Lower leg skin (tissue), 3 donors: ENCODE data around the gene GPR158.

ENCODE experiments used
- POLR2A ChIP-seq, 2 donors: fragments of 450-650 bp; IDR thresholded peaks; one replicate each; pipeline ENCODE4 v1.6.1; 2016 to 2017; ENCODE audit warnings: antibody characterized with exemption in 2 of 2, mild to moderate bottlenecking in 1 of 2, moderate library complexity in 1 of 2
- TF ChIP-seq, protein P1 (sequence below), 3 donors: fragments of 450-650 bp; IDR thresholded peaks; one replicate each; pipeline ENCODE4 v1.5.1; 2016; ENCODE audit warnings: antibody characterized with exemption in 3 of 3, mild to moderate bottlenecking in 3 of 3, moderate library complexity in 2 of 3

DNA sequence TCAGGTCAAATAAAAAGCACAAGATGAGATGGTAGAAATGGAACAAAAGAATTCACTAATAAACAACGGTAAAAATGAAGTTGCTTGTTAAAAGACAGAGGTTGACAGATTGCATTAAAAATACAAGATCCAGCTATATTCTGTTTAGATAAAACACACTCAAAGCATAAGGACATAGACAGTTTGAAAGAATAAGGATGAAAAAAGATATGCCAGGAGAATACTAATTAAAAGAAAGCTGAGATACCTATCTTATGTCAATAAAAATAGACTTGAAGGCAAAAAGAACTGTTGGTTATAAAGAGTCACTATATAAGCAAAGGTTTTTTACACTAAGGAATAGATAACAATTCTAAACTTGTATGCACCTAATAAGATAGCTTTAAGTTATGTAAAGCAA lies 105.3 kb downstream of the GPR158 start:
- TF ChIP-seq, protein P1, sequence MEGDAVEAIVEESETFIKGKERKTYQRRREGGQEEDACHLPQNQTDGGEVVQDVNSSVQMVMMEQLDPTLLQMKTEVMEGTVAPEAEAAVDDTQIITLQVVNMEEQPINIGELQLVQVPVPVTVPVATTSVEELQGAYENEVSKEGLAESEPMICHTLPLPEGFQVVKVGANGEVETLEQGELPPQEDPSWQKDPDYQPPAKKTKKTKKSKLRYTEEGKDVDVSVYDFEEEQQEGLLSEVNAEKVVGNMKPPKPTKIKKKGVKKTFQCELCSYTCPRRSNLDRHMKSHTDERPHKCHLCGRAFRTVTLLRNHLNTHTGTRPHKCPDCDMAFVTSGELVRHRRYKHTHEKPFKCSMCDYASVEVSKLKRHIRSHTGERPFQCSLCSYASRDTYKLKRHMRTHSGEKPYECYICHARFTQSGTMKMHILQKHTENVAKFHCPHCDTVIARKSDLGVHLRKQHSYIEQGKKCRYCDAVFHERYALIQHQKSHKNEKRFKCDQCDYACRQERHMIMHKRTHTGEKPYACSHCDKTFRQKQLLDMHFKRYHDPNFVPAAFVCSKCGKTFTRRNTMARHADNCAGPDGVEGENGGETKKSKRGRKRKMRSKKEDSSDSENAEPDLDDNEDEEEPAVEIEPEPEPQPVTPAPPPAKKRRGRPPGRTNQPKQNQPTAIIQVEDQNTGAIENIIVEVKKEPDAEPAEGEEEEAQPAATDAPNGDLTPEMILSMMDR (IDR thresholded peaks at IDR 0.05): no peak
- TF ChIP-seq POLR2A (IDR thresholded peaks at IDR 0.05): no peak
